Prostate gland (tissue), 2 donors: ENCODE data around the gene DUSP28.

ENCODE experiments used
- CTCF ChIP-seq, 4 experiments: fragments of 200-600 bp in 2 of 4; fragments of 450-650 bp in 2 of 4; sonication (generic) in 2 of 4; IDR thresholded peaks; 1 replicate in 3 of 4; 2 replicates in 1 of 4; pipeline ENCODE4 v1.5.1; 2016 to 2019; ENCODE audit warnings: antibody characterized with exemption in 4 of 4, mild to moderate bottlenecking in 2 of 4, moderate library complexity in 2 of 4
- POLR2A ChIP-seq: fragments of 450-650 bp; IDR thresholded peaks from one replicate; pipeline ENCODE4 v1.6.1; 2016; ENCODE audit warnings: antibody characterized with exemption, mild to moderate bottlenecking
- POLR2AphosphoS5 ChIP-seq: sonication (generic); formaldehyde crosslinking; IDR thresholded peaks from one replicate; pipeline ENCODE4 v1.6.1; 2017; ENCODE audit warnings: antibody characterized with exemption

- TF ChIP-seq CTCF (IDR thresholded peaks at IDR 0.05), result peak in 2 of 4 experiments; percentile 1 to 16
- TF ChIP-seq POLR2A, result no peak
- no peak for TF ChIP-seq POLR2AphosphoS5
These were observed 7.9 kb downstream of the DUSP28 start, which contains the start of gene RNPEPL1 for GRCh38 chr2:240567872-240568677.
